ENCODE data around the gene CDSN.

The CDSN gene

DNA sequence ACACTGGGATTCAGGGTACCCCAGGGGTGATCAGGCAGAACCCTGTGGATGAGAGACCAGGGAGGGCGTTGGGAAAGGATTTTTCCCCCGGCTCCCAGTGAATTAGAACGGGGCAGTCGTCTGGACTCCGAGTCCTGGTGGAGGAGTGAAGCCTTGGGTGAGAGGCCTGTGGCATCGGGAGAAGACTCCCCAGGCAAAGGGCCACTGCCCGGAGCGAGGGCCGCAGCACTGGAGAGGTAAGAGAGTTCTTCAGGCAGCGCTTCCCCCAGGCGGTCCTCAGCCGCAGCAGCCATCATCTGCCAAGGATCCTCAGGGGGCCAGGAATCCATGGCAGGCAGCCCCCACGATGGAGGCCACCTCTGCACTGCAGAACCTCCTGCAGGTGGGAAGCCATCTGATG, 8.5 kb downstream of the CDSN start:
- no peak overlapping the region for H3K4me3 ChIP-seq (replicated peaks; ENCODE audit: low read depth, low read length)
- TF ChIP-seq, protein P1, sequence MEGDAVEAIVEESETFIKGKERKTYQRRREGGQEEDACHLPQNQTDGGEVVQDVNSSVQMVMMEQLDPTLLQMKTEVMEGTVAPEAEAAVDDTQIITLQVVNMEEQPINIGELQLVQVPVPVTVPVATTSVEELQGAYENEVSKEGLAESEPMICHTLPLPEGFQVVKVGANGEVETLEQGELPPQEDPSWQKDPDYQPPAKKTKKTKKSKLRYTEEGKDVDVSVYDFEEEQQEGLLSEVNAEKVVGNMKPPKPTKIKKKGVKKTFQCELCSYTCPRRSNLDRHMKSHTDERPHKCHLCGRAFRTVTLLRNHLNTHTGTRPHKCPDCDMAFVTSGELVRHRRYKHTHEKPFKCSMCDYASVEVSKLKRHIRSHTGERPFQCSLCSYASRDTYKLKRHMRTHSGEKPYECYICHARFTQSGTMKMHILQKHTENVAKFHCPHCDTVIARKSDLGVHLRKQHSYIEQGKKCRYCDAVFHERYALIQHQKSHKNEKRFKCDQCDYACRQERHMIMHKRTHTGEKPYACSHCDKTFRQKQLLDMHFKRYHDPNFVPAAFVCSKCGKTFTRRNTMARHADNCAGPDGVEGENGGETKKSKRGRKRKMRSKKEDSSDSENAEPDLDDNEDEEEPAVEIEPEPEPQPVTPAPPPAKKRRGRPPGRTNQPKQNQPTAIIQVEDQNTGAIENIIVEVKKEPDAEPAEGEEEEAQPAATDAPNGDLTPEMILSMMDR (IDR thresholded peaks at IDR 0.05; ENCODE audit: low read depth, low read length, missing control alignments), result no peak
- no peak for DNase-seq (ENCODE audit: extremely low read depth, low read depth)

DNA sequence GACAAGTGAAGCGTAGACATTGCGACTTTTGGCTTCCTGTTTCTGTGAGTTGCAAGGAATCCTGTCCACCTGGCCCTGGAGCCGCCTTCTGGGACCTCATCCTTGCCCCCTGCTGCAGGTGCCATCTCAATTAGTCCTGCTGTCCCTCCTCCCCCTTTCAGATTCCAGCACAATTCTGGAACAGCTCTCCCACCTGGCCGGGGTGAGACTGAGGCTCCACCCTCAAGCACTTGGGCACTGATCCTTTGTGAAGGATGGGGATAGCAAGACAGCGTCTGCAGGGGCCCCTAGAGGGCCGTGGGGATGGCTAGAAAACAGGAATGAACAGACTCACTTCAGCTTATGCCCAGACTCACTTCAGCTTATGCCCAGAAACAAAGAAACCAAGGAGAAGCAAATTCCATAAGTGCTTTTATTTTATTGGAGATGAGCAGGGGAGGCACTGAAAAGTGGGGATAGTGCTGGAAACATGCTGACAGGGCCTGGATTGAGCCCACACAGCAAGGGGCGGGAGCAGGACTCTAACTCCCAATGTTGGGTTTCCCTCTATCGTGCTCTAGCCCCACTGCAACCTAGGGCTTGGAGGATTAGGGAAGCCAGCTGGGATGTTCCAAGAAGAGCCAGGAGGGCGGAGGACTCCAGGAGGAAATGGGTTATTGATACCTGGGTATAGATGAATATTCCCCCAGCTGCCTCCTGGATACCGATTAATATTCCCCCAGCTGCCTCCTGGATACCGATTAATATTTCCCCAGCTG, 9.2 kb downstream of the CDSN start:
- no peak overlapping the region for H3K4me3 ChIP-seq (replicated peaks; ENCODE audit: low read depth, low read length)
- no peak for DNase-seq (ENCODE audit: extremely low read depth, low read depth)
- TF ChIP-seq, protein P1 (IDR thresholded peaks at IDR 0.05; ENCODE audit: low read depth, low read length, missing control alignments), result no peak

DNA sequence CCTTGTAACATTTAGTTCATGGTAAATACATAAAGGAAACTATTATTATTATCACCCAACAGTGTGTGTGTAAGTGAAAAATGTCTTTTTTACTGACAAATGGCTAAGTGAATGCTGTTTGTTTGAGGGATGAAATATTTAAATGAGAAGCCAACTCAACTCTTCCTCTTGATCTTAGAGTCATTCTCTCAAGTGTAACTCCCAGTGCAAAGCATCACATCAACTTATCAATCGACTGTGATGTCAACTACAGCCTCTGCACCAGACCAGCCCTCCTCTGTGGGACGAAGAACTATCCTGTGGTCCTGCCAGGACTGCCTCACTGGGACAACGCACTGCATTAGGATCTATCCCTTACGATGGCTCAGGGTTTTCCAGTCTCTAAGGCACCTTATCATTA, 13.2 kb downstream of the CDSN start:
- TF ChIP-seq, protein P1 (IDR thresholded peaks at IDR 0.05; ENCODE audit: low read depth, low read length, missing control alignments), result no peak
- no peak for DNase-seq (ENCODE audit: extremely low read depth, low read depth)
- H3K4me3 ChIP-seq (replicated peaks; ENCODE audit: low read depth, low read length), result no peak overlapping the region

DNA sequence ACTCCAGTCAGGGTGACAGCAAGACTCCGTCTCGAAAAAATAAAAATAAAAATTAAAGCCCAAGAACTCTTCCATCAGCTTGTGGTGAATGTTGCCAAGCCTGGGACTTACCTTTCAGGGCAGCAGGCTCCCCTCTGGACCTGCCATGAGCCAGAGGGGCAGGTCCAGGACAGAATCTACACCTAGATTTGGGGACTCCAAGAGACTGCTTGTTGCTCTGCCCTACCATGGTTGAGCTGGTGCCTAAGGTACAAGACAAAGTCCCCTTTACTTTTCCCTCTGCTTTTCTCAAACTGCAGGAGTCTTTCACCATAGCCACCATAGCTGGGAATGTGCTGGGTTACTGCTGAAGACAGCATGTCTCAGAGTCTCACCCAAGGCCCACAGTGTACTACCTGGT, 17.1 kb downstream of the CDSN start:
- no peak for DNase-seq (ENCODE audit: extremely low read depth, low read depth)
- TF ChIP-seq, protein P1 (IDR thresholded peaks at IDR 0.05; ENCODE audit: low read depth, low read length, missing control alignments), result no peak
- H3K4me3 ChIP-seq (replicated peaks; ENCODE audit: low read depth, low read length), result no peak overlapping the region

DNA sequence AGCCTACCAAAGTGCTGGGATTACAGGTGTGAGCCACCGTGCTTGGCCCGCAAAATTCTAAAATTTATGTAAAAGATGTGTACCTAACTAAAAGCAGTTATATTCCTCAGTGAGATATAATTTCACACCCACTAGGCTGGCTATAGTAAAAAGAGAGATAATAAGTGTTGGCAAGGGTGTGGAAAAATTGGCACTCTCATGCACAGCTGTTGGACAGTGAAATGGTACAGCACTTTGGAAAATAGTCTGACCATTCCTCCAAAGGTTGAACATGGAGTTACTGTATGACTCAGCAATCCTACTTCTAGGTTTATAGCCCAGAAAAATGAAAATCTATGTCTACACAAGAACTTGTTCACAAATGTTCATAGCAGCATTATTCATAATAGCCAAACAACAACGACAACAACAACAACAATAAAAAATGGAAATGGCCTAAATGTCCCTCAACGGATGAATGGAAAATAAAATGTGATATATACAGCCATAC, 21.8 kb downstream of the CDSN start:
- no peak for DNase-seq (ENCODE audit: extremely low read depth, low read depth)
- TF ChIP-seq, protein P1 (IDR thresholded peaks at IDR 0.05; ENCODE audit: low read depth, low read length, missing control alignments), result no peak
- H3K4me3 ChIP-seq (replicated peaks; ENCODE audit: low read depth, low read length), result no peak overlapping the region

DNA sequence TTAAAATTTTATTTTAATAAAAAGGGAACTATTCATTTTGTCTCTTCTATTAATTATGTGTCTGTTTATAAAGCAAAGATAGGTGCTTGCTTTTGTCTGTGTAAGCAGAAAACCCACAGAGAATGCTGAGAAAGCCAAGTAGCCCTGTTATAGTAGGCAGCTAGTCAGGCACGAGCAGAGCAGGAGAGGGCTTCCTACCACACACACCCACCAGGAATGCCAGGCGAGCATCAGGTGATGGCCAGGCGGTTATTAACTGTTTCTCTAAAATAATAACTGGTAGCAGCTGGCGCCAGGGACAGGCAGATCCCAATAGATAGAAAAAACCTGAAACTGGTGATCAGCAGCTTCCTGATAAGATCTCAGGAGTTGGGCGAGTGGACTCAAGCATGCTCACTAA, 23.6 kb downstream of the CDSN start:
- TF ChIP-seq, protein P1 (IDR thresholded peaks at IDR 0.05; ENCODE audit: low read depth, low read length, missing control alignments), result no peak
- no peak for DNase-seq (ENCODE audit: extremely low read depth, low read depth)

More for the DNA sequence above, 23.6 kb downstream of the CDSN start:
- H3K4me3 ChIP-seq (replicated peaks; ENCODE audit: low read depth, low read length), result no peak overlapping the region

Data from HFF-Myc (cell line).